GM21528 (cell line): ENCODE results near the gene SLC4A3.
"Not testable (repeated sequence)": the region's sequence is repeated elsewhere in the genome, so short reads cannot be mapped to it uniquely, and the experiment has no call there.

ENCODE experiments used
- ATAC-seq: cut with Tn5 transposase; IDR thresholded peaks from one replicate; pipeline ENCODE4 v1.9.1; 2021; ENCODE audit warnings: mild to moderate bottlenecking, moderate library complexity; ENCODE audit not compliant: unreplicated experiment, low FRiP score

Gene SLC4A3

GRCh38 chr2:219671279-219671678 lies 43.8 kb downstream of the SLC4A3 start:
- ATAC-seq, result no peak

DNA sequence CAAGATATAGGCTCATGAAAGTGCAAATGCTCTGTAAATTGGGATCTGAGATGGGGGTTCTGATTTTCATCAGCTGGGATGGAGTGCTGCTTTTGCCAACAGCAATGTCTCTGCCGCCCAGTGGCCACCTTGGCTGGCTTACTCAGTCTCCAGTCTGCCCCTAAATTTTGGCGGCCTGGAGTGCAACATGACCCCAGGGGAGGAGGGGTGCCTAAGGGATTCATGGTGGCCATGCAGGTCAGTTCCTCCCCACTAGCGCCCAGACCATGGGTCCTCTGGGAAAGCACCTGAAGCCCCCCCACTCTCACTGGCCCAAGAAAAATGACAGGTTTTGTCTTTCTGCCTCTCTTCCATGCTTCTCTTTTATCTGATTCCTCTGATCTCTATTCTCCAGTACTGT lies 45.0 kb downstream of the SLC4A3 start:
- no peak for ATAC-seq

DNA sequence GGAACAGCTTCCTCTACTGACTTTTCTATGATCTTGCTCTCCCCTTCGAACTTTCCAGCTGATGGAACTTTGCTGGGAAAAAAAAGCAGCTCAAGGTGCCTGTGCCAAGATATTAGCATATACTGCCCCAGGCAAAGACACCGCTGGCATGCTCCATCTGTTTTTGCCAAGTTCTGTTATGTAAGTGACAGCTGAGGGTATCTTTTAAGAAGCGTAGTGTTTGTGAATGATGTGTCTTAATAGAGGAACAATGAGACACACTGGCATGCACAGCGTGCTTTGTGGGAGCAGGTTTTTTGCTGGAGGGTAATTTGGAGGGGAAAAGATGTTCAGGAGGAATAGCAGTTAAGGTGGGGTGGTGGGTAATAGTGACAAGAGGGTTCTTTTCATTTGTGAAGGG lies 47.8 kb downstream of the SLC4A3 start:
- ATAC-seq, result no peak

GRCh38 chr2:219676586-219676985 lies 49.2 kb downstream of the SLC4A3 start:
- no peak for ATAC-seq

DNA sequence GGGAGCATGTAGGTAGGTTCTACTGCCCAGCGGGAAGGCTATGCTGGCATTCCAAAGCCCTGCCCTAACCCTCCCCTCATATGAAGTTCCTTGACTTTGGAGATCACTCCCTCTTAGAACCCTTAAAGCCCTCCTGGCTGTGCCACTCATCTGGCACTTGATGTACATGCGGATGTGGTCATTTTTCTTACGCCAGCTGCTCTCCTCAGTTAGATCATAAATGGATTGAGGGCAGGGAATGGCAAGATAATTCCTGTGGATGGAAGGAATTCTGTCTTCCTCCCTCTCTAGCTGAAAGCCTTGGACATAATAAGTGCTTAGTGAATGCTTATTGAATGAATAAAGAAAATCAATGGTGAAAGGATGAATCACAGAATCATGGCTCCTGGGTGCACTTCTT lies 51.6 kb downstream of the SLC4A3 start:
- ATAC-seq, result no peak

GRCh38 chr2:219679571-219679970 lies 52.1 kb downstream of the SLC4A3 start:
- no peak for ATAC-seq

DNA sequence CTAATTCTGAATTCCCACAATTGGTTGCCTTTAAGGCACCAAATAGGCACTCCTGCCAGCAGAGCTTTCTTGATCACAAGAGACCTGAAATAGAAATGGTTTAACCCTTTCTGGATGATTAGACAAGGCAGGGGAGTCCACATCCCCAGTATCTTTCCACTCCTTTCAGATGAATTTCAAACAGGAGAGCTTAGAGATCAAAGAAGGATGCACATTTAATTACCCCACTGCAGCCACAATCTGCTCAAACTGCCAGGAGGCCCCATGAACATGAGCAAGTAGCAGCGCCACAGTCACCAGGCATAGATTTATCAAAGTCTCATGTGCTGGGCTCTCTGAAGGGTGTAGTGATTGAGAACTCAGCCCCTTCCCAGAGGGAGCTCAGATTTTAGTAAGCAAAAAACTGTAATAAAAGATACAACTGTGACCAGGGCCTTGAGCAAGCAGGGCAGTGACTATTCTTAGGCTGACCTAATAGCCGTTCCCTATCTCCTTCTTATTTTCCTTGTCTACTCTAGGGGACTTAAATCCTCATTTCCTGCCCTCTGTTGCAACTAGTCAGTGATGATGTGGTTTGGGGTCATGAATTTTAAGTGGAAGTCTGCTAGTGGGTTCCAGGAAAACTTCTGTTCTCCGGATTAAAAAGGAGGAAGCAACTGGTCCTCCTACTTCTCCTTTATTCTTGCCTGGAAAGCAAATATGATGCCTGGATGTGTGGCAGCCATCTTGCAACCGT lies 53.7 kb downstream of the SLC4A3 start:
- no peak for ATAC-seq

GRCh38 chr2:219681694-219682300 lies 54.4 kb downstream of the SLC4A3 start:
- no peak for ATAC-seq

GRCh38 chr2:219683474-219683873 lies 56.0 kb downstream of the SLC4A3 start:
- not testable (repeated sequence) for ATAC-seq

- peak; percentile 97 for ATAC-seq
Measured at GRCh38 chr2:219684721-219685689, 57.6 kb downstream of the SLC4A3 start.

- no peak for ATAC-seq
Measured at GRCh38 chr2:219687272-219687671, 59.8 kb downstream of the SLC4A3 start.

DNA sequence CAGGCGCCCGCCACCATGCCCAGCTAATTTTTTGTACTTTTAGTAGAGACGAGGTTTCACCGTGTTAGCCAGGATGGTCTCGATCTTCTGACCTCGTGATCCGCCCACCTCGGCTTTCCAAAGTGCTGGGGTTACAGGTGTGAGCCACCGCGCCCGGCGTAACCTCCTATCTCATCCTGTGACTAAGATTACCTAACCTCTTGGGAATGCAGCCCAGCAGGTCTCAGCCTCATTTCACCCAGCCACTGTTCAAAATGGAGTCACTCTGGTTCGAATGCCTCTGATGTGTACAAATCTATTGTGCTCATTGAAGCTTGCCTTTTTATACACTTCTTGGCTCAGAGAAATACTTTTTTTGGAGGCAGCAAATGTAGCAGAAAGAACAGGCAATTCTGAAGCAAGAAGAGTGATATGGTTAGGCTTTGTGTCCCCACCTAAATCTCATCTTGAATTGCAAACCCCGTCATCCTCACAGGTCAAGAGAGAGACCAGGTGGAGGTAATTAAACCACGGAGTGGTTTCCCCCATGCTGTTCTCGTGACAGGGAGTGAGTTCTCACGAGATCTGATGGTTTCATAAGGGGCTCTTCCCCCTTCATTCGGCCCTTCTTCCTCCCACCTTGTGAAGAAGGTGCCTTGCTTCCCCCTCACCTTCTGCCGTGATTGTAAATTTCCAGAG lies 60.6 kb downstream of the SLC4A3 start:
- ATAC-seq, result no peak

- ATAC-seq, result no peak
Measured at GRCh38 chr2:219688560-219689445, 61.4 kb downstream of the SLC4A3 start.

DNA sequence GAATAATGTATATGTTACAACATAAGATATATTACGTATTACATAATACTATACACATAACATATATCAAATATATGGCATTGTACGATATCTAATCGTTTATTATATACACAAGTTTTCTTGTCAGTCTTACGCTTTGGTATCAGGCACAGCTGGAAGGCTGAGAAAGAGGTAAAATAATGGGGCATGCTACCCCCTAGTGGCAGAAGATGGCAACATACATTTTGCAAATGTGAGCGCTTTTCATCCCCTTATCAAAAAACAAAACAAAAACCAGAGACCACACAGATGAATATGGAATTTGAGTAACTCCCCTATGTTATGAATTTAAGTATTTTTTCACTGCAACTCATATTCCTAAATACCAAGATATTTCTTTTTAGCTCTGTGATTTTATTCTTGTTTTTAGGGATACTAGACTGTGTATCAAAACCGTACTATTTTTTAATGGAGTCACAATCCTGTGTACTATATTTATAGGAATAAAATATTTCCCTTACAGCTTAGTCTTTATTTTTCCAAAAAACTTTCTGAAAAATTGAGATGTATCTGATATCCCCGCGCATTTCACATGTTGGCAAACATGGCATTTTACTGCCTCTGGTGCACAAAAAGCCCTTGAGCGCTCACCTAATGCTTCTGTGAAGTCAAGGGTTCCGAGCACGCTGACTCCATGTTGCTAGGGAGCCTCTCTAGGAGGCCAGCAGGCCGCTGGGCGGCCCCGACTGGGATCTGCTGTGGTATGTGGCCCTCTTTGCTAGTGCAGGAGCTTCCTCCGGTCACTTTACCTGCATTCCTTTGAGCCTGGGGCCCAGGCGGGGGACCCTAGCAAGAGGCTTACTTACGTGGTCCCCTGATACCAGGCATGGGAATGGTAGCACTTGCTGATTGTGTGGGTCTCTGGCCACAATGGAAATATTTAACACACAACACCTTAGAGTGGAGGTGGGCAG lies 62.5 kb downstream of the SLC4A3 start:
- ATAC-seq, result no peak

DNA sequence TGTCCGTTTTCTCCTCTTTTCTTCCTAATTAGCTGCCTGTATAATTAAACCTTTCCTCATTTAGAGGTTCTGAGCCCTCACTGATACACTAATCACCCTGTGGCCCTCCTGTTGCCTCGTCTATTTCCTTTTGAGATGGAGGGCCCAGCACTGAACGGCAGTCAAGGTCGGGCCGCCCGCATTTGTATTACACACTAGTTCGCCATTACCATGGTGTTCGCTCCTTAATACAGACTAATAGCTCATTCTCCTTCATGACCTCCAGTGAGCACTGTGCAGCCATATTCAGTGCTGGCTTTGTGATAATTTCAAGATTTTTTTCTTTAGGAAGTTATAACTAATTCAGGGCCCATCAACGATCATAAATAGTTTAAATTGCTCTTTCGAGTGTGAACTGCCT lies 64.1 kb downstream of the SLC4A3 start:
- ATAC-seq, result no peak
